Stimulated activated CD4-positive, alpha-beta T cell treated with anti-CD3 and anti-CD28 coated beads, Interleukin-15, amount 100 ng/mL, for 48 hours (primary cell): Measurements from ENCODE around the gene IGSF22.

ENCODE experiments used
- DNase-seq, 2 donors: peaks; one replicate each; pipeline ENCODE4 v3.0.0-alpha.2; 2020; ENCODE audit warnings: low read depth in 2 of 2

IGSF22 gene

DNA sequence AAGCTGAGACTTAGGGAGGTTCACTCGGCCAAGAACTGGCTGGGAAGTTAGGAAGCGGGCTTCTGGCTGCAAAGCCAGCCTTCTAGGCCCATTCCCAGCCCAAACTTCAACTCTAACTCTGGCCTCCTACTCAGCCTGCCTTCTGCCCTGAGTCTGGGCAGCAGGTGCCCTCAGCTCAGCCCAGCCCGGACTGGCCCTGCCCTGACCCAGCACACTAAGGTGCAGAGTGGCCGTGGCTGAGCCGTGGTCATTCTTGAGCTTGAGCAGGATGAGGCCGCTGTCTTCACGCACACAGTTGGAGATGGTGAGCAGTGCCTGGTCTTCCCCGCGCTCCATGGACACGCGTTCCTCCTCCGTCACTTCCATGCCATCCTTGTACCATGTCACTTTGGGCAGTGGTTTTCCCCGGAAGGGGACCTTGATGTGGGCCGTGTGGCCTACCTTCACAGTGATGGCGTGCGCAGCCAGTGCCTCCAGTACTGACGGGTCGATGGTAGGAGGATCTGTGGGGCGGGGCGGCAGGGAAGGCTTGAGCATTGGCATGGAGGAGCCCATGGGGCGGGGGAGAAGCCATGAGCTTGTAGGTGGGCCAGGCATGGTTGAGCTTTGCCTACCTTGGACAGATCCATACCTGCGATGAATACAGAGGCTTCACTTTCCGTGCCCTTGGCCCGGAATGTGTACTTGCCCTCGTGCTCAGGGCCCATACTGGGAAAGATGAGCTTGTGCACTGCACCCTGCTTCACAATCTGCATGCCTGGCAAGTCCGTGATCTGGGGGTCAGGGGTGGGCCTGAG is 12.1 kb downstream of the IGSF22 start:
- DNase-seq = no peak

DNA sequence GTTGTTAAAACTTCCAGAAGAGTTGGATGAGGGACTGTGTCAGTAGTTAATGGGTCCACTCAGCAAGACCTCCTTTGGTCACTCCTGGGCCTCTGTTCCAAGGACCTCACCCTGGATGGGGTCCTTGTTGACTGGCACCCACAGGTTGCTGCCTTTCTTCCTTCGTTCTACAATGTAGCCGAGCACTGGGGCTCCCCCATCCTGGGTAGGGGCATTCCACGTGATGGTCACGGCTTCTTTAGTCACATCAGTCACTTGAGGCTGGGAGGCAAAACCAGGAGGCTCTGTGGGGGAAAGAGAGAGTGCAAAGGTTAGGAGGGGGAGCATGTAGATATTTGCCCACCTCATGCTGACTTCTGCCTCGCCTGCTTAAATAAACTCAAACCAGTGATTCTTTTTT is 15.4 kb downstream of the IGSF22 start:
- DNase-seq = no peak

DNA sequence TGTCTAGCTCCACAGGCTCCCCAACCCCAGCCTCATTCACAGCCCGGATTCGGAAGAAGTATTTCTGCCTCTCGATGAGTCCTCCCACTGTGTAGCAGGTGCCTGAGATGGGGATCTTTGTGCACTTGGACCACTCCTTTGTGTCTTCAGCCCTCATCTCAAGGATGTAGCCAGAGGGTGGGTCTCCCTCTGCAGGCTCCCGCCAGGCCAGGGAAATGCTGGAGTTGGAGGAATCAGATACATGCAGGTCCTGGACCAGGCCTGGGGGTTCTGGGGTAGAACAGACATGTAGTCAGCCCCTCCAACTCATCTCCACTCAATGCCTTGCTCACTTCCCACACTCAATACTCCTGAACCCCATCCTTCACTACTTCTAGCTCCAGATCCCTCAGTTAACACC is 16.6 kb downstream of the IGSF22 start:
- no peak for DNase-seq

DNA sequence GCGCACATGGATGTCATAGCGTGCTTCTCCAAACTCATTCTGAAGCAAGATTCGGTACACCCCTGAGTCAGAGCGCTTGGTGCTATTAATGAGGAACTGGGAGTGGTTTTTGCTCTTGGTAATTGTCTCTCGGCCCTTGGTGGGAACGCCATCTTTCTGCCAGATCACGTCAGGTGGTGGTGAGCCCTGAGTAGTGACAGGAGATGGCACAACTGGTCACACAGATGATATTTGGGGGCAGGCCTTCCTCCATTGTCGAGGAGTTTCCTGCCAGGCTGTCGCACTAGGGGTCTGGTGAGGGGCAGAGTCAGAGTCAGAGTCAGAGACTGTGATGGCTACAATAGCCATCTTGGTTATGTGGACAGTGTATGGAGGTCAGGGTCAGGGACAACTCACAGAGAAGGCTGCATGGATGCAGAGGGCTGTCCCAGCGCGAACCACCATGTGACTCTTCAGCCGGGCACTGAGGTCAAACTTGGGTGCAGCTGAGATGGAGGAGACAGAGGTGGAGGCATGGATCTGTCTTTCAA is 18.1 kb downstream of the IGSF22 start:
- DNase-seq = no peak

DNA sequence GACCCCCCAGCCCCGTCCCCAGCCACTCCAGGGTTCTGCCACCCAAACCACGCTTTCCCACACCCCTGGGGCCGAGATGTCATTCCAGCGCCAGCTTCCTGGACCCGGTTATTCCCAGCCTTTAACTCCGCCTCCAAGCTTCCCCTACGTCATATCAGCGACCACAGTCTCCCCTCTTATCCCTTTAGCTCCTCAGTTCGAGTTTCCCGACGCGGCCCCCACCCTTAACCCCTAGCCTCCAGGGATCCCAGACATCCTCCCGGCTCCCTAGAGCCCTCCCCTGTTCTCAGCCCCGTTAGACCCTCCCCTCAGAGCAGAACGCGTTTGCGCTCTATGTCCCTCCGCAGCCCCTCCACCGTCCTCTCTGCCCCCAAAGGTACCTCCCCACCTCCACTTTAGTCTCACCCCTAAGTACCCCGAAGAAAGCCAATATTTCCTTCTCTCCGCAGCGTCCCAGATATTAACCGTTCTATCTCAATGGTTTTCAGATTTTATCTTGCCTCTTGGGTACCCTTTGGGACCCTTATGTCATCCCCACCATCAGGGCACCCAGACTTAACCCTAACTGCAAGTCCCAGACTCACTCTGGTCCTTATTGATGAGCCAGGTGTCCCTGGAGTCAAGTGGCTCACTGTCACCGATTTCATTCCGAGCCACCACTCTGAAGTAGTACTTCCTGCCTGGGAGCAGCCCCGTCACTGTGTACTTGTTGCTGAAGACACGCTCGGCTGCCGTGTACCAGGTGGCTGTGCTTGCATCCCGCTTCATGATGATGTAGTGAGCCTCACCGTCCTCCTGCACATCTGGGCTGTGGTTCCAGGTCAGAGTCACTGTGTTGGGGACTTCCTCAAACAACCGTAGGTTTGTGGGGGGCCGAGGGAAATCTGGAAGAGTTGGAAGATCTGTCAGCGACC is 19.4 kb downstream of the IGSF22 start:
- peak in 1 of 2 donors; percentile 17 for DNase-seq

DNA sequence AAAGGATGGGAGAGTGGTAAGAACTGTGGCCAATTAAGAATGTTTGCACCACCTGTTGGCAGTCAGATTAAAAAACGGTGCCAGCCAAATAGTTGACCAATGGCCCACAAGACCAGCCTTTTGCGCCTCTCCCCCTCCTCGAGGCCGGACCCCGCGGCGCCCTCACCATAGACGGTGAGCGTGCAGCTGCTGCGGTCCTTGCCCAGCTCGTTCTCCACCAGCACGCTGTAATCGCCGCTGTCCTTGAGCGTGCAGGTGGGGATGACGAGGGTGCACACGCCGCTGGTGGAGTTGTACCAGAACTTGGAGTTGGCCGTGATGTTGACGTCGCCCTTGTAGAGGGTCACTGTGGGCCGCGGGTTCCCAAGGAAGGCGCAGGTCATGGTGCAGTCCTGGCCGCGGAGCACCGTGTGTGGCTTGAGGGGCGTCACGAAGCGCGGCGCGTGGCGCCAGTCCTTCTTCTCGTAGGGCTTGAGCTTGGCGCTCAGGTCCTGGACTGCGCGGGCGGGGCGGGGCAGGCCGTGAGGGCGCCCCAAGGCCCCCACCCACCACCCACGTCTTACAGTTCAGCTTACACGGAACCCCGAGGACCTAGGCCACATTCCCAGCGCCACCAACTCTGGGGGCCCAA is 20.2 kb downstream of the IGSF22 start:
- DNase-seq = no peak

DNA sequence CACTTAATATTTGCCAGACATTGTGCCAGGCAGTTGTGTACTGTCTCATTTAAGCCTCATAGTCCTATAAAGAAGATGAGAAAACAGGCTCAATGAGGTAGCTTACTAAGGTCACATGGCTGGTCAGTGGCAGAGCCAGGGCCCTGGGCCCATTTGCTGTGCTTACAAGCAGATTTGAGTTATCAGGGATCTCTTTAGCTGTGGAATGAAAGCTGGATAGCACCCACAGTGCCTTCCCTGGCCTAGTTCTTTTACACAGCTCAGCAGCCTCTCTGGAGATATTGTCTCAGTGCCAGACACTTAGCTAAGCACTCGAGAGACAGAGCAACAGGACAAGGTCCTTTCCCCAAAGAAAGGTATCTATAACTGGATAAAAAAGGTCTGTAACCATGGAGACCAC is 21.3 kb downstream of the IGSF22 start:
- DNase-seq = no peak

DNA sequence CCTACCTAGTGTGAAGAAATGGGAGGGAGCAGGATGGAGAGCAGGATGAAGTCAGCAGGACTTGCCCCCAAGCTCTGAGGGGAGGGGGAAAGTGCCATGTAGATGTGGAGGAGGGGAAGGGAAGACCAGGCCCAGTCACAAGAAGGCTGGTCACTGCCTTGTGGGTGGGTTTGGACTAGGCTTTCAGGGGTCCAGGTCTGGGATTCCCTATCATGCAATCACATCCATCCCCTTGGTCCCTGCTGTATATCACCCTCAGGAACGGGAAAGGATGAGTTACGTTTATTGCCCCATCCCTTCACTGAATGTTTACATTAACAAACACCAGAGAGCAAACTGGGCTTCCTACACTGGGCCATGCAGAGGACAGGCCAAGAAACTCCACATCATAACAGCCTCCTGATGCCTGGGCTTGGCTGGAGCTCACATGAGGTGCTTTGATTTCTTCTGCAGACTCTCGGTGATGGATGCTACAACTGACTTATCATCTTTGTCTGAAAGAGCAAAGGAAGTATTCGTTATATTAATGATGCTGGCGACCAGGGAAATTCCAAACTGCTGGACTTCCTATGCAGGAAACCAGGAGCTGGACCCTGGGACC is 21.8 kb downstream of the IGSF22 start:
- DNase-seq = no peak

DNA sequence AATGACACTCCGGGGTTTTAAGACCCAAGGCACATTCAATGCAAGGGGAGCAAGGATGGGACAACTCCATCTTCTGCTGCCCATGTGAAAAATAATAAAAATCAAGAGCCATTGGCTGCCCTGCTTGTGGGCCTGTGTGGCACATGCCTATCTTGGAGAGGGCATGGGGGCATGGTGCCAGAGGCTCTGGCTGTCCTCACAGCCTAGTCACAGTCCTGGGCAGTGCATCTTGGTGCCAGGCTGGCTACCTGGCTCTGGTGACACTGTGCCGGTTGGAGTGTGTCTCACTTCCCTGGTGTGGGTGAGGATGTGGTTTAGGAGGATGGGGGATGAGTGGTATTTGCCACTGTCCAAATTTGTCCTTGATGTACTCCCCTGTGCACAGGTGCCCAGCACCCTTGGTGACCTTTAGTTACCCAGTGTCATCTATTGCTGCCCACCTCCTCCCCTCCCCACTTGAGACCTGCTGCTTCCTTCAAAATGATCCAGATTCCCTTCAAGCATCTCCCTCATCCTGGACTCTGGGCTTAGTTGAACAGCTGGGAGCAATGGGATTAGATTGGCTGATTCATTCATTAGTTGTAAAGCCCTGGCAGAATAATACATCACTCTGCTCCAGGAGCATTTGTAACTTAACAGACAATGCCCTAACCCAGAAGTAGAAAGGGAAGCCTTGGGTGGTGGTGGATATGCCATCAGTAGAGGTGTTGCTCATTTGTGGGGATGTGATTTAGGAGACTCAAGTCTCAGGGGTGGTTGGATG is 22.8 kb downstream of the IGSF22 start:
- no peak for DNase-seq

DNA sequence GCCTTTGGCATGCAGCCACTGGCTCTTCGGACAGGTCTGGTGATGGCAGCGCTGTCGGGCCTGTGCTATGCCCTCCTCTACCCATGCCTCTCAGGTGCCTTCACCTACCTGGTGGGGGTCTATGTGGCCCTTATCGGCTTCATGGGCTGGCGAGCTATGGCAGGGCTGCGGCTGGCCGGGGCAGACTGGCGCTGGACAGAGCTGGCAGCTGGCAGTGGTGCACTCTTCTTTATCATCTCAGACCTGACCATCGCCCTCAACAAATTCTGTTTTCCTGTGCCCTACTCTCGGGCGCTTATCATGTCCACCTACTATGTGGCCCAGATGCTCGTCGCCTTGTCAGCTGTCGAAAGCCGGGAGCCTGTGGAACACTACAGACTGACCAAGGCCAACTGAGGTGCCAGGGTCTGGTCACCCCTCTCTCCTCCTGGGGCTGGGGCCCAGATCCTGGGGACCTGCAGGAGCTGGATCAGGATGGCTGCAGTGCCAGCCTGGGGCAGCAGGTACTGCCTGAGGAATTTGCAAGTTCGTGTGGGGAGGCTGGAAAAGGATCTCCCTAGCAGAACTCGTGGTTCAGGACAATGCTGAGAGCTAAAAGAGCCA is 24.3 kb downstream of the IGSF22 start:
- DNase-seq = no peak

DNA sequence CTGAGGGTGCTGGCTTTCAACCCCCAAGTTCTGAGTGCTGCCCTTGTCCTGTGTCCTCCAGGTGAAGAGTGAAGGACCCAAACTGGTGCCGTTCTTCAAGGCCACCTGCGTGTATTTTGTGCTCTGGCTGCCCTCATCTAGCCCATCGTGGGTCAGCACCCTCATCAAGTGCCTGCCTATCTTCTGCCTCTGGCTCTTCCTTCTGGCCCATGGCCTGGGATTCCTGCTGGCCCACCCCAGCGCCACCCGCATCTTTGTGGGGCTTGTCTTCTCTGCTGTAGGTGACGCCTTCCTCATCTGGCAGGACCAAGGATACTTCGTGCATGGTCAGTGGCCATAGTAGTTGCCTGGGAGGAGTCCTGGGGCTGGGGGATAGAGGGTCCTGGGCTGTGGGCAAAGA is 25.1 kb downstream of the IGSF22 start:
- DNase-seq = no peak

DNA sequence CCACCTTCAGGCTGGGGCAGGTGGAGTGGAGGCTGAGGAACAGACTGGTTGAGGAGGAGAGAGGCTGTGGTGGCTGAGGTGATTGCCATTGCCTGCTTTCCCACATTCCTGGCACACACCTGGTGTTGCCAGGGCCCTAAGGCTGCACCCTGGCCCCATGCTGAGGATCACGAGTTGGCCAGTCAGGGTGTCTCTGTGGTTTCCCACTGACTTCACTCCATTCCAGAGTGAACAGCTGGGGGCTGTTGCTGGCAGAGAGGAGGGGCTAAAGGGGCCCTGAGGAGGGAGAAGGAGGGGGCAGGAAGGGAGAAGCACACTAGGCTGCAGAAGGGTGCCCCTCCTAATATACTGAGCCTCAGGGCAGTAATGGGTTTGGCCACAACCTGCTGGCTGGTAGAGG is 25.6 kb downstream of the IGSF22 start:
- DNase-seq = no peak

DNA sequence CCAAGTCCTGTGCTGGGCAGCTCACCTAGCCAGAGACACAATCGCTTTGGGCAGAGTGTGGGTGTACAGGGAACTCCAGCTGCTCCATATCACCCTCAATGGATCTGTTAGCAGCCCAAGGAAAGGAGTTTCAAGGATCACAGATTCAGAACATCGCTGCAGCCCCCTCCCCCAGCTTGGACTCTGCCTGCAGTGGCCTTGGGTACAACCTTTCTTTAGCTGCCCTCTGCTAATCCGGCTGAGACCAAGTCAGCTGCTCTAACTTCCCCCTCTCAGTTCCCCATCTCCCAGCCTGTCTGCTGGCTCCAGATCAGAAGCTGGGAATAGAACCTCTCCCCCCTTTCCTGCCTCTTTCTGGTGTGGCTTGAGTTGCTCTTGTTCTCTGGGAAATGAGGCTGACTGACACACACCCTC is 26.1 kb downstream of the IGSF22 start:
- no peak for DNase-seq

DNA sequence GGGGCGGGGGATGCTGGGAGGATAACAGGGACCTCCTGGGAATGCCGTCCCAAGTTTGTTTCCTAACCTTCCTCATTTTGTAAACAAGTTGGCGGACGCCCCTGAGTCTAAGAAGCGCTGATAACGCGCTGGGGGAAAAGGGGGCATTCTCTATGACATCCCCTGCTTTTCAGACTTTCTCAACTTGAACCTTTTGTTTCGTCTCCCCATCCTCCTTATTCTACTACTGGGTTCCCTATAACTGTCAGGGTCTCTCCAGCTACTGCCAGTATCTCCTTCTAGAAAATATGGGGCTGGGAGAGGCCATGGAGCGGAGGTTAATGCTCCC is 26.8 kb downstream of the IGSF22 start:
- DNase-seq = no peak

DNA sequence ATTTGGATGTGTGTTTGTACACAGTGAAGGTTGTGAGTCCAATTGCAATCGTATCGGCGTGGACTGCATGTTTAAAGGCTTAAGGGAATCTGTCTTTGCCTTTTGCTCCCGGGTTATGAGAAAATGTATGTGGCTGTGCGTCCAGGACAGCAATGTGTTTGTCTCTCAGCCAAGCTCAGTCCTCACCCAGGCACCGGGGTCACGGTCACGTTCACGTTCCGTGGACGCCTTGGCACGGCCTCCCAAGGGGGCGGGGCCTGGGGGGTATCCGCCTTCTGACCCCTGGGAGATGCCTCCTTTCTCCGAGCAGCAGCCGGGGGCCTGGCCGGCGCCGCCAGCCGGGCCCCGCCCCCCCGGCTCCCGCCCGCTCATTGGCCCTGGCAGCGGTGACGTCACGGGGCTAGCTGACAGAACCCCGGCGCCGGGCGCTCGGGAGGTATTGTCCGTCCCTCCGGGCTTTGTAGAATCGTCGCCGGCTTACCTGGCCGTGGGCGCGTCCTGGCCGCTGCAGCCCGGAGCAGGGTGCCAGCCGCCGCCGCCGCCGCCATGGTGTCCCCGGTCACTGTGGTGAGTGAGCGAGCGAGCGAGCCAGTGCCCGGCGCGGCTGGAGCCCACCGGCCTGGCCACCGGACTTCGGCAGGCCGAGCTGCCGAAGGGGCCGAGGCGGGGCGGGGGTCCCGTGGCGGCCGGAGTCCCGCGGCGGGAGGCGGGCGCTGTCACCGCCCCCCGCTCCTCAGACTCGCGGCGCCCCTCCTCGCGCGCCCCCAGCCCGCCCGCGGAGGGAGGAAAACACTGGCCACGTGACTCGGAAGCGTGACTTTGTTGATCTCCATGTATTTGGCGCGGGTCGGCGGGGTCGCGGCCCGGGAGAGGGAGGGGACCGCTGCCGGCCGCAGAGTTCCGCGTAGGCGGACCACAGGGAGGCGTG is 27.4 kb downstream of the IGSF22 start, which contains the start of gene TMEM86A:
TSS of gene TMEM86A (plus strand) at position 439 of the 928 bp plus-strand sequence. CDS start at position 547, 108 bp downstream.
- peak; percentile 74 to 88 for DNase-seq

DNA sequence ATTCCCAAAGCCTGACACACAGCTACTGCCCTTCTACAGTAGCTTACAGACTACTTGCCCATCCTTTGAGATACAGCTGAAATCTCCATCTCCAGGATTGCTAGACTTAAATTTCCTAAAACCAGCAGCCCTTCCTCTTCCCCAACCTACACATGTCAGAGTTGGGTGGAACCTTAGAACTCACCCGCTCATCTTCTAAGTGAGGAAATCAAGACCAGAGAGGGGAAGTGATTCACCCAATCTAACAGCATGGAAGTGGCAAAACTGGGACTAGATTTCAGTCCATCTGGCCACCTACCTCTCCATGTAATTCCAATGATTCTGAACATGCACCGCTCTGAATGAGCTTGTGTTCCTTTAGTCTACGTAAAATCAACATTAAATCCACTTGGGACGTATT is 28.4 kb downstream of the IGSF22 start:
- DNase-seq = no peak

DNA sequence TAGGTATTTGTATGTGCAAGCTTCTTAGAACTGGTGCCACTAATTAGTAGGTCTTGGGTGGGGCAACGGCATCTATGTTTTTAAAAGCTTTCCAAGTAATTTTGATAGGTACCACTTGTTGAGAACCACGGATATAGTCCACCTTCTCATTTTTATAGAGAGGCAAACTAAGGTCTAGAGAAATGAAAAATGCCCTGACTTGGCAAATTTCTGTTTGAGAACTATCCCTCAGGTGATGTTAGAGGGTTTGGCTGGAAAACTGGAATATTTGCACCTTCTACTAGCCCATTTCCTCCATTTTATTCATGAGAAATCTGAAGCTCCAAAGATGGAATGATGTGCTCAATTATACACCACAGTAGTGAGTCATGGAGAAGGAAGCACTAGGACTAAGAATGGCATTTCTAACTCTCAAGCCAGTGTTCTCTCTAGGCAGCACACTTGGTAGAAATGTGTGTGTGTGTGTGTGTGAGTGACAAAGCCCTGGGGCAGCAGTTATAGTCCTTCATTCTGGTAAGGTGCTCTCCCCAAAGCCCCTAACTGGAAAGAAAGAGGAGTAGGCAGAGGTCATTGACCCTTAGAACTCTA is 29.3 kb downstream of the IGSF22 start:
- DNase-seq = no peak

DNA sequence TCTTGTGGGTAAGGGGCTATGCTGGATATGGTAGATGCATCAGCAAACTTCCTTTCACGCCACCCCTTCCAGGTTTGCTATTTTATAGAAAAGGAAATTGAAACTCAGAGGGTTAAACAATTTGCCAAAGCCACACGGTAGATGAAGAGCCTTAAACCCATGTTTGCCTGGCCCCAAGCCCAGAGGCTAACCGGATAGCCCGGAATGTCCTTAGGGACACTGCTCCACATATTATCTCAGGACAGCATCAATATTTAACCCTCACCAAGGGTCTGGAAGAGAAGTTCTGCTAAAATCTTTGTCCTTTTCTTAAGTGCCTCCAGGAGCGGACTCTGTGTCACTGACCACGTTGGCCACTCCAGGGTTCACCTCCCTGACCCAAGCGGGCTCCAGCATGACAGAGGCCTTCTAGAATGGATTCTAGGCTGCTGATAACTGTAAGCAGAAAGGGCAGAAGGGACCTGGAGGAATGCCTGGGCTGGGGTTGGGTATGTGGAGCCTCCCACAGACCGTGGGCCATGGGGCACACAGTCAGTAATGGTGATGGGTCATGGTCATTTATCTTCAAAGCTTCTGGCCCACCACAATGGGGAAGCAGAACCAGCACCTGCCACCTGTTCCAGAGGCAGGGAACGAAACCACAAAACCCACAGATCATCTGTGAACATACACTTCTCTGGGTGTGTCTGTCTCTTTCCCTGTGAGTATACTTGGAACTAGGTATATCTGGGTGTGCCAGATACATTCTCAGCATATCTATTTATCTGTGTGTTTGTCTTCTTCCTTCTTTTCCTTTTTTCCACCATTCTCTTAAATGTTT is 32.8 kb downstream of the IGSF22 start:
- no peak for DNase-seq
